A549 treated with DMSO at 1 μM for 4 hours (cell line): Measurements from ENCODE around the gene SMIM15. TPM values are rescaled to one million over a fixed set of nuclear protein-coding genes. Genes with fewer than 3 reads are reported as not detected.

Experiments
- total RNA-seq: library from RNA; stranded (reverse); fragments of 200-300 nt; extraction: Qiagen RNA extraction; gene quantifications from 5 replicates; pipeline ENCODE4 v1.2.3, GENCODE V29; 2022; ENCODE audit warnings: low read depth

The SMIM15 gene
- 74.0 to 91.0 TPM (median 86.2 TPM) in 5 replicates for total RNA-seq

GRCh38 chr5:61162010-61162831 lies at the start of gene SMIM15:
Gene SMIM15 (minus strand): TSS chr5:61162468. CDS start chr5:61160171, 2,297 bp downstream.

Other genes starting within 250 kb of the SMIM15 start
- gene ERCC8, start 217.4 kb downstream of the SMIM15 start, total RNA-seq: 13.9 to 21.7 TPM (median 15.4 TPM) in 5 replicates
- 72.3 to 78.8 TPM (median 78.1 TPM) in 5 replicates for gene NDUFAF2, start 217.3 kb downstream of the SMIM15 start, total RNA-seq
- 5.4 to 7.9 TPM (median 7.1 TPM) in 5 replicates for gene ZSWIM6, start 169.8 kb upstream of the SMIM15 start, total RNA-seq